Vagina (tissue), 2 donors: ENCODE measurements around the gene MAPRE3.

ENCODE experiments used
- POLR2A ChIP-seq, 2 donors: fragments of 450-650 bp; IDR thresholded peaks; one replicate each; pipeline ENCODE4 v1.6.1; 2017; ENCODE audit warnings: antibody characterized with exemption in 2 of 2, mild to moderate bottlenecking in 2 of 2, moderate library complexity in 2 of 2
- TF ChIP-seq, protein P1 (sequence below), 3 experiments: fragments of 450-650 bp in 2 of 3; fragments of 200-600 bp in 1 of 3; sonication (generic) in 1 of 3; IDR thresholded peaks; one replicate each; pipeline ENCODE4 v1.5.1; 2017 to 2019; ENCODE audit warnings: antibody characterized with exemption in 3 of 3, mild to moderate bottlenecking in 2 of 3, moderate library complexity in 2 of 3

DNA sequence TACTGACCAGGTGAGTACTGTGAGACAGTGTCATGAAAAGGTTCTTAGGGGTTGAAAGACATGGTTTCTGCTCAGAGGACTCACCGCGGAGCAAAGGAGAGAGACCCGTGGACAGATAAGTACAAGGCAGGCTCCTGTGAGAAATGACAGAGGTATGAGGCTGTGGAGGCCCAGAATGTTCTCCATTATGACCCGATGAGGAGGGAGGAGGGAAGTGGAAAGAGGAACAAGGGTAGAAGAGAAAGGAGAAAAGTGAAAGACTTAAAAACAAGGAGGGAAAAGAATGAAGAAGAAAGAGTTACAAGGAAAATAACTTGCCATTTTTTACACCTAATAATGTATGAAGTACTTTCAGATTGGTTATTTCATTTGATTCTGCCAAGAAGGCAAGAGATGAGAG lies 29.8 kb downstream of the MAPRE3 start:
- no peak for TF ChIP-seq POLR2A (IDR thresholded peaks at IDR 0.05)
- TF ChIP-seq, protein P1, sequence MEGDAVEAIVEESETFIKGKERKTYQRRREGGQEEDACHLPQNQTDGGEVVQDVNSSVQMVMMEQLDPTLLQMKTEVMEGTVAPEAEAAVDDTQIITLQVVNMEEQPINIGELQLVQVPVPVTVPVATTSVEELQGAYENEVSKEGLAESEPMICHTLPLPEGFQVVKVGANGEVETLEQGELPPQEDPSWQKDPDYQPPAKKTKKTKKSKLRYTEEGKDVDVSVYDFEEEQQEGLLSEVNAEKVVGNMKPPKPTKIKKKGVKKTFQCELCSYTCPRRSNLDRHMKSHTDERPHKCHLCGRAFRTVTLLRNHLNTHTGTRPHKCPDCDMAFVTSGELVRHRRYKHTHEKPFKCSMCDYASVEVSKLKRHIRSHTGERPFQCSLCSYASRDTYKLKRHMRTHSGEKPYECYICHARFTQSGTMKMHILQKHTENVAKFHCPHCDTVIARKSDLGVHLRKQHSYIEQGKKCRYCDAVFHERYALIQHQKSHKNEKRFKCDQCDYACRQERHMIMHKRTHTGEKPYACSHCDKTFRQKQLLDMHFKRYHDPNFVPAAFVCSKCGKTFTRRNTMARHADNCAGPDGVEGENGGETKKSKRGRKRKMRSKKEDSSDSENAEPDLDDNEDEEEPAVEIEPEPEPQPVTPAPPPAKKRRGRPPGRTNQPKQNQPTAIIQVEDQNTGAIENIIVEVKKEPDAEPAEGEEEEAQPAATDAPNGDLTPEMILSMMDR (IDR thresholded peaks at IDR 0.05), result no peak
